ENCODE results near the gene NPW. TPM values are rescaled to one million over a fixed set of nuclear protein-coding genes. Genes with fewer than 3 reads are reported as not detected.

The NPW gene
- polyA plus RNA-seq, 1 experiment: 0.66 TPM

DNA sequence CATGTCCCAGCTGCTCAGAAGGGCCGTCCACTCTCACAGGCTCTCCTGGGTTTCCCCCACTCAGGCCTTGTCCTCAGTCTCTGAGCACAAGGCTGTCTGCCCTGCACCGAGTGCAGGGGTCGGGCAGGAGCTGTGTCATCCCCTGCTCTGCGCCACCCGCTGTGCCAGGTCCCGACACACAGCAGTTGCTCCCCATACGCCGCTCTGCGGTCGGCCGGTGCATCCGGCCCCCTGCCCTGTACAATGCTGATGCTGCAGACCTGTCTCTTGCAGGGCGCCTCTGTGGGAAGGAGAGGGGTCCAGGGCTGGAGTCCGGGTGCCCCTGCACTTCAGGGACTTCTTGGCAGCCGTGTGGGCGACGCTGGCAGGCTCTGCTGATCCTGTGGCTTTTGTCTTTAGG, 34.3 kb downstream of the NPW start:
- TF ChIP-seq, protein P1, sequence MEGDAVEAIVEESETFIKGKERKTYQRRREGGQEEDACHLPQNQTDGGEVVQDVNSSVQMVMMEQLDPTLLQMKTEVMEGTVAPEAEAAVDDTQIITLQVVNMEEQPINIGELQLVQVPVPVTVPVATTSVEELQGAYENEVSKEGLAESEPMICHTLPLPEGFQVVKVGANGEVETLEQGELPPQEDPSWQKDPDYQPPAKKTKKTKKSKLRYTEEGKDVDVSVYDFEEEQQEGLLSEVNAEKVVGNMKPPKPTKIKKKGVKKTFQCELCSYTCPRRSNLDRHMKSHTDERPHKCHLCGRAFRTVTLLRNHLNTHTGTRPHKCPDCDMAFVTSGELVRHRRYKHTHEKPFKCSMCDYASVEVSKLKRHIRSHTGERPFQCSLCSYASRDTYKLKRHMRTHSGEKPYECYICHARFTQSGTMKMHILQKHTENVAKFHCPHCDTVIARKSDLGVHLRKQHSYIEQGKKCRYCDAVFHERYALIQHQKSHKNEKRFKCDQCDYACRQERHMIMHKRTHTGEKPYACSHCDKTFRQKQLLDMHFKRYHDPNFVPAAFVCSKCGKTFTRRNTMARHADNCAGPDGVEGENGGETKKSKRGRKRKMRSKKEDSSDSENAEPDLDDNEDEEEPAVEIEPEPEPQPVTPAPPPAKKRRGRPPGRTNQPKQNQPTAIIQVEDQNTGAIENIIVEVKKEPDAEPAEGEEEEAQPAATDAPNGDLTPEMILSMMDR (IDR thresholded peaks at IDR 0.05; ENCODE audit: low read depth, low read length): no peak
- no peak overlapping the region for H3K4me3 ChIP-seq (ENCODE audit: low read depth, low read length)
- no peak for DNase-seq (ENCODE audit: low read depth, low spot score)
- ChIA-PET POLR2A (no interaction called here), CTCF (no interaction called here)
- H3K27ac ChIP-seq (ENCODE audit: low read depth, low read length): no peak overlapping the region
- H3K9me3 ChIP-seq (ENCODE audit: control insufficient read depth, insufficient read depth, low read length): no peaks in the 10 kb centered on the region
- no peaks in the 10 kb centered on the region for H3K27me3 ChIP-seq (ENCODE audit: control insufficient read depth, insufficient read depth, low read length)

DNA sequence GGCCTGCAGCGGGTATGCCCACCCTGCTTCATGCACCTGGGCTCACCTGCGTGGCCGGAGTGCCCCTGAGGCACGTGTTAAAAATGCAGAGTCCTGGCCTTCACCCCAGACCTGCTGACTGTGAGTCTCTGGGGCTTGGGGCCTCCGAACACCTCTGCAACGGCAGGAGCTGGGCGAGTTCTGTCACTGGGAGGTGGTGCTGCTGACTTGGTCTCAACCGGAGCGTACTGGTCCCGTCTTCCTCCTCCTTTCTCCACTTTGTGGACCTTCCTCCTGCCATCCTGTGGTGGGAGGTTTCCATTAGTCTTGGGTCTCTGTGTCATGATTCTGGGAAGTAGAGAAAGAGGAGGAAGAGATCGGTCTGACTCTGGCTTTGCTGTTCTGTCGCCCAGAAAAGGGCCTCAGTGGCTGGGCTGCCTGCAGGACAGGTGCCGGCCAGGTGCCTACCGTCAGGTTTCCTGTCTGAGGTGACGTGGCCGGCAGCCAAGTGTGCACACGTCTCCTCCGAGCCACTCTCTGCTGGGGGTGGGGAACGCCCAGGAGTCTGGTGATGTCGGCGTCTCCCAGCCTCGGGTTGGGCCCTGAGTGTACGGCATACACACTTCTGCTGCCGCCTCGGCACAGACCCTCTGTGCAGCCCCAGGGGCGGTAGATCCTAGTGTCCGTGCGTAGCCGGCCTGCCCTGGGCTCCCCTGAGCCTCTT, 35.1 kb downstream of the NPW start:
- no peaks in the 10 kb centered on the region for H3K9me3 ChIP-seq (ENCODE audit: control insufficient read depth, insufficient read depth, low read length)
- CTCF ChIA-PET: no interaction called here
- no peak for DNase-seq (ENCODE audit: low read depth, low spot score)
- no peak overlapping the region for H3K4me3 ChIP-seq (ENCODE audit: low read depth, low read length)
- TF ChIP-seq, protein P1 (IDR thresholded peaks at IDR 0.05; ENCODE audit: low read depth, low read length): no peak
- no peaks in the 10 kb centered on the region for H3K27me3 ChIP-seq (ENCODE audit: control insufficient read depth, insufficient read depth, low read length)
- H3K27ac ChIP-seq (ENCODE audit: low read depth, low read length): no peak overlapping the region
- POLR2A ChIA-PET: interaction anchor here (1.9 kb wide), 1 partner anchor 101 kb away, joined by 5 read pairs; the partner anchor contains the start of gene TRAF7

DNA sequence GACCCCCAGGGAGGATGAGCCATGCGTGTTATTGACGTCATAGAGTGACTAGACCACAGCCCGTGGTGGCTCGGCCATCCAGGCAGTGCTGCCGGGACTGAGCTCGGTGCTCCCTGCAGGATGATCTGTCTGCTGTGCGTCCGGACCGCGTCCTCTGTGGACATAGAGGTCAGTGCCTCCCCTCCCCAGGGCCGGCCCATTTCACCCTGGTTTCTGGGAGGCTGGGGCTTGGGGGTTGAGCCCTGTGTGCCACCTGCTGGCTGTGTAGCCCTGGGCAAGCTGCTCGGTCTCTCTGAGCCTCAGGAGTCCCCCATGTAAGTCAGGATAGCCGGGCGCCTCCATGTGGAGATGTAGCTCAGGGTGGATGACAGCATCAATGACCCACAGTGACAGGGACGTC, 36.5 kb downstream of the NPW start:
- H3K27me3 ChIP-seq (ENCODE audit: control insufficient read depth, insufficient read depth, low read length): no peaks in the 10 kb centered on the region
- CTCF ChIA-PET: interaction anchor here (0.7 to 2.2 kb wide), 3 partner anchors 32 to 84 kb away, joined by 3 to 49 read pairs (median 7); partner anchors contain the start of gene NPW
- no peak overlapping the region for H3K4me3 ChIP-seq (ENCODE audit: low read depth, low read length)
- TF ChIP-seq, protein P1 (IDR thresholded peaks at IDR 0.05; ENCODE audit: low read depth, low read length): peak; percentile 34; the same call in 1 of the 2 replicates
- H3K27ac ChIP-seq (ENCODE audit: low read depth, low read length): no peak overlapping the region
- POLR2A ChIA-PET: interaction anchor here (0.5 to 1.9 kb wide), 3 partner anchors 29 to 99 kb away, joined by 3 to 5 read pairs (median 5); partner anchors contain the start of gene TRAF7
- H3K9me3 ChIP-seq (ENCODE audit: control insufficient read depth, insufficient read depth, low read length): no peaks in the 10 kb centered on the region
- no peak for DNase-seq (ENCODE audit: low read depth, low spot score)

GRCh38 chr16:2056681-2057407, 37.3 kb downstream of the NPW start:
- no peak for DNase-seq (ENCODE audit: low read depth, low spot score)
- Histone ChIP-seq H3K9me3 (ENCODE audit: control insufficient read depth, insufficient read depth, low read length) (no peaks in the 10 kb centered on the region), H3K27me3 (ENCODE audit: control insufficient read depth, insufficient read depth, low read length) (no peaks in the 10 kb centered on the region), H3K27ac (ENCODE audit: low read depth, low read length) (no peak overlapping the region), H3K4me3 (ENCODE audit: low read depth, low read length) (no peak overlapping the region)
- TF ChIP-seq, protein P1 (IDR thresholded peaks at IDR 0.05; ENCODE audit: low read depth, low read length): 0 out of 2 replicates have a peak, but pooled peaks have one; percentile 10
- POLR2A ChIA-PET: no interaction called here
- CTCF ChIA-PET: interaction anchor here (0.7 to 2.2 kb wide), 3 partner anchors 33 to 84 kb away, joined by 3 to 49 read pairs (median 7); partner anchors contain the start of gene NPW

- ChIA-PET POLR2A (no interaction called here), CTCF (interaction anchor here (1.8 to 2.2 kb wide), 2 partner anchors 33 to 83 kb away, joined by 7 to 49 read pairs; no protein-coding TSS in a partner anchor)
- Histone ChIP-seq H3K27ac (ENCODE audit: low read depth, low read length) (no peak overlapping the region), H3K9me3 (ENCODE audit: control insufficient read depth, insufficient read depth, low read length) (no peaks in the 10 kb centered on the region), H3K27me3 (ENCODE audit: control insufficient read depth, insufficient read depth, low read length) (no peaks in the 10 kb centered on the region), H3K4me3 (ENCODE audit: low read depth, low read length) (no peak overlapping the region)
- DNase-seq (ENCODE audit: low read depth, low spot score): no peak
- TF ChIP-seq, protein P1 (IDR thresholded peaks at IDR 0.05; ENCODE audit: low read depth, low read length): no peak
Measured at GRCh38 chr16:2057438-2057837, 37.9 kb downstream of the NPW start.

All from AG04450 (cell line).